Ovary (tissue), 9 donors: ENCODE data around the gene MCOLN3. TPM values are rescaled to one million over a fixed set of nuclear protein-coding genes. Genes with fewer than 3 reads are reported as not detected.
"Not testable (repeated sequence)": the region's sequence is repeated elsewhere in the genome, so short reads cannot be mapped to it uniquely, and the experiment has no call there.

ENCODE experiments used
- DNase-seq, 5 donors: peaks; one replicate each; pipeline ENCODE4 v3.0.0-alpha.2; 2019 to 2020
- H3K27ac ChIP-seq, 2 donors: fragments of 200-600 bp; one replicate each; pipeline versions ENCODE4 v1.5.1 to v1.8.0; 2019 to 2022
- H3K27me3 ChIP-seq: fragments of 200-600 bp; one replicate; pipeline ENCODE4 v1.8.0; 2022
- H3K36me3 ChIP-seq: fragments of 200-600 bp; sonication (generic); one replicate; pipeline ENCODE4 v1.5.1; 2019
- H3K4me1 ChIP-seq: one replicate; pipeline ENCODE4 v1.8.1; 2013; ENCODE audit warnings: mild to moderate bottlenecking, moderate library complexity; ENCODE audit not compliant: insufficient read depth
- H3K4me3 ChIP-seq: fragments of 200-600 bp; sonication (generic); one replicate; pipeline ENCODE4 v1.5.1; 2017
- H3K9me3 ChIP-seq, 2 donors: fragments of 200-600 bp in 1 of 2; sonication (generic) in 1 of 2; one replicate each; pipeline versions ENCODE4 v1.5.1 to v1.8.1; 2013 to 2019; ENCODE audit warnings: mild to moderate bottlenecking in 1 of 2, moderate library complexity in 1 of 2
- EP300 ChIP-seq: sonication (generic); formaldehyde crosslinking; IDR thresholded peaks from one replicate; pipeline ENCODE4 v1.6.1; 2017; ENCODE audit warnings: antibody characterized with exemption
- POLR2A ChIP-seq: fragments of 450-650 bp; IDR thresholded peaks from one replicate; pipeline ENCODE4 v1.6.1; 2017; ENCODE audit warnings: antibody characterized with exemption, mild to moderate bottlenecking, moderate library complexity
- WGBS, 3 donors: extraction: QIAGEN DNeasy Blood & Tissue Kit in 1 of 3; methylation state at CpG; one replicate each; pipeline versions ENCODE4 v1.1.5 to v1.1.7; 2013 to 2017; 5-methylcytosine and 5-hydroxymethylcytosine counted together
- intact Hi-C, 4 donors: fragments of 100-400 bp; cut with DNase I; formaldehyde crosslinking; loops; one replicate each; pipeline versions ENCODE4 v1.11.0 to v1.15.1; 2022 to 2023
- polyA plus RNA-seq, 2 donors: library from polyadenylated mRNA; stranded (reverse); fragments of 200-250 nt in 1 of 2; fragments of 350-450 nt in 1 of 2; fragmentation: Illumina TruSeq in 1 of 2; extraction: RNeasy Lipid Tissue Mini Kit (QIAGEN cat#74804) in 1 of 2; gene quantifications; one replicate each; pipeline ENCODE4 v1.2.3, GENCODE V29; 2013 to 2014
- total RNA-seq, 7 donors: library from RNA; depleted of rRNA in 2 of 7; stranded (reverse); fragments of >200 nt in 2 of 7; fragmentation: NEBNext Ultra II Directional in 3 of 7; extraction: Animal tissue kit (Norgen Biotek cat#: 25700) in 3 of 7; gene quantifications; one replicate each; pipeline versions ENCODE4 v1.1.0 to v1.2.4, GENCODE V29; 2016 to 2023
- TF ChIP-seq, protein P1 (sequence below), 3 donors: fragments of 450-650 bp in 2 of 3; fragments of 200-600 bp in 1 of 3; IDR thresholded peaks; one replicate each; pipeline versions ENCODE4 v1.5.1 to v1.8.0; 2016 to 2022; ENCODE audit warnings: antibody characterized with exemption in 3 of 3, mild to moderate bottlenecking in 1 of 3
- donor health status: DM: no; HTN: no; CAD: no; lungs with moderate emphysema.
- donor health status: DM: no; HTN: no; CAD: no.
- donor health status: Bipolar disorder and iron deficiency.
- donor health status: DM: yes; HTN: yes; CAD: no.
- donor health status: DM: no; HTN: no; CAD: no.
- donor health status: DM: yes; HTN: yes; CAD: no.

MCOLN3 gene
- total and polyA plus RNA-seq, 9 donors = 0.71 to 8.3 (median 3.6) TPM

DNA sequence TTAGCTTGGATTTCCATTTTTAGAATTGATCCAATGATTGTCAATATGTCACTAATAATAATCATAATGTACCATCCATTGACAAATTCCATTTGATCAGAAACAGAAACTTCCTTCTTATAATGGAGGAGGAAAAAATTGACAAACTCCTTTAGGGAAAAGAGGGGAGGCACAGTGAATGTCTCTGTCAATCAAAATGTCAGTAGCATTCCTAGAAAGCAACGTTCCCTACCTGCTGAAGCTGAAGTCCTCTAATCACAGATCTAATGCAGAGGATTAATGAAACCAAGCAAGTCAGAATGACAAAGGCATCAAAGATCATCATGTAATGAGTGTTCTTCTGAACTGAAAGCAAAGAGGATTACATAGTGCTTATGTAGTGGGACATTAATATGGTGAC is 22.4 kb downstream of the MCOLN3 start:
- H3K27ac ChIP-seq = no peak overlapping the region
- H3K27me3 ChIP-seq = no peaks in the 10 kb centered on the region
- H3K4me3 ChIP-seq = no peak overlapping the region
- H3K36me3 ChIP-seq = no peaks in the 10 kb centered on the region
- H3K4me1 ChIP-seq = no peaks in the 10 kb centered on the region
- 63 to 71% (median 69%) methylated on average over 1 of the region's 1 CpG for WGBS, 3 donors
- DNase-seq = no peak
- TF ChIP-seq POLR2A (no peak), EP300 (no peak)
- TF ChIP-seq, protein P1, sequence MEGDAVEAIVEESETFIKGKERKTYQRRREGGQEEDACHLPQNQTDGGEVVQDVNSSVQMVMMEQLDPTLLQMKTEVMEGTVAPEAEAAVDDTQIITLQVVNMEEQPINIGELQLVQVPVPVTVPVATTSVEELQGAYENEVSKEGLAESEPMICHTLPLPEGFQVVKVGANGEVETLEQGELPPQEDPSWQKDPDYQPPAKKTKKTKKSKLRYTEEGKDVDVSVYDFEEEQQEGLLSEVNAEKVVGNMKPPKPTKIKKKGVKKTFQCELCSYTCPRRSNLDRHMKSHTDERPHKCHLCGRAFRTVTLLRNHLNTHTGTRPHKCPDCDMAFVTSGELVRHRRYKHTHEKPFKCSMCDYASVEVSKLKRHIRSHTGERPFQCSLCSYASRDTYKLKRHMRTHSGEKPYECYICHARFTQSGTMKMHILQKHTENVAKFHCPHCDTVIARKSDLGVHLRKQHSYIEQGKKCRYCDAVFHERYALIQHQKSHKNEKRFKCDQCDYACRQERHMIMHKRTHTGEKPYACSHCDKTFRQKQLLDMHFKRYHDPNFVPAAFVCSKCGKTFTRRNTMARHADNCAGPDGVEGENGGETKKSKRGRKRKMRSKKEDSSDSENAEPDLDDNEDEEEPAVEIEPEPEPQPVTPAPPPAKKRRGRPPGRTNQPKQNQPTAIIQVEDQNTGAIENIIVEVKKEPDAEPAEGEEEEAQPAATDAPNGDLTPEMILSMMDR (IDR thresholded peaks at IDR 0.05) = no peak
- H3K9me3 ChIP-seq = no peaks in the 10 kb centered on the region
- intact Hi-C loops = no loop called here

DNA sequence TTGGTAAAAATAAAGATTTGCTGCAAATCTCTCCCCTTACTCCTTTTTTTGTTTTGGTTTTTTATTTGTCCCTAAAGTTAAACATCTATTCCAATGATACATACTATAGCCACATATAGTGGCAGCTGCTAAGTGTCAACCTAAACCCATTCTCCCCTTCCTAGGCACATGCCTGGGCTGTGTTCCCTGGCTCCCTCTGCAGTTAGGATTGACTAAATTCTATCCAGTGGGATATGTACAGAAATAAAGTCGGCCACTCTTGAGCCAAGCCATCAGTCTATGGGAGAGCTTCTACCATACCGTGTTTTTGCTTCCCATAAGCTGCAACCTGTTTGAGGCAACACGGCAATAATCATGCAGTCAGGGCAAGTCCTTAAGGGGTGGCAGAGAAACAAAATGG is 23.6 kb downstream of the MCOLN3 start:
- Histone ChIP-seq H3K4me1 (no peaks in the 10 kb centered on the region), H3K36me3 (no peaks in the 10 kb centered on the region), H3K9me3 (no peaks in the 10 kb centered on the region), H3K27ac (no peak overlapping the region), H3K27me3 (no peaks in the 10 kb centered on the region), H3K4me3 (no peak overlapping the region)
- DNase-seq = no peak
- 87 to 93% (median 92%) methylated on average over 3 of the region's 3 CpGs for WGBS, 3 donors
- intact Hi-C loops = loop anchor here in 1 of 4 donors (5.0 kb wide), 1 partner anchor 82 kb away; no protein-coding TSS in a partner anchor
- TF ChIP-seq EP300 (no peak), POLR2A (no peak)
- TF ChIP-seq, protein P1 (IDR thresholded peaks at IDR 0.05) = no peak

DNA sequence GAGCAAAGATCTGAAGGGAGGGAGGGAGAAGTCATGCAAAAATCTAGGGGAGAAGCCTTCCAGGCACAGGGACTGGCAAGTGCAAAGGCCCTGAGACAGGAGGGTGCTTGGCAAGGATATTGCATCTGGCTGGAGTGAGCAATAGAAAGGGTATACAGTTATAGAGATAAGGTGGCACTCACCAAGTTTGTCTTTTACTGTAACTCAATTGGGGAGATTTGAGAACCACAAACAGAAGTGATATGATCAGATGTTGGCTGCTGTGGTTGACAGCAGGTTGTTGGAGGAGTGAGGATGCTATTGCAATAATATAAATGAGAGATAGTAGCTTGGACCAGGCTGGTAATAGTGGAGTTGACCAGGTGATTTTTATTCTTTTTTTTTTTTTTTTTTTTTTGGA is 25.6 kb downstream of the MCOLN3 start:
- H3K4me1 ChIP-seq = no peaks in the 10 kb centered on the region
- TF ChIP-seq POLR2A = no peak
- TF ChIP-seq, protein P1 (IDR thresholded peaks at IDR 0.05) = no peak
- TF ChIP-seq EP300 = no peak
- H3K9me3 ChIP-seq = no peaks in the 10 kb centered on the region
- H3K36me3 ChIP-seq = no peaks in the 10 kb centered on the region
- DNase-seq = no peak
- no peaks in the 10 kb centered on the region for H3K27me3 ChIP-seq
- intact Hi-C loops = loop anchor here in 1 of 4 donors (5.0 kb wide), 1 partner anchor 80 kb away; no protein-coding TSS in a partner anchor
- H3K27ac ChIP-seq = no peak overlapping the region
- H3K4me3 ChIP-seq = no peak overlapping the region

GRCh38 chr1:85019994-85020393 is 28.3 kb downstream of the MCOLN3 start:
- Histone ChIP-seq H3K27me3 (no peaks in the 10 kb centered on the region), H3K9me3 (no peaks in the 10 kb centered on the region), H3K36me3 (no peaks in the 10 kb centered on the region), H3K4me1 (no peaks in the 10 kb centered on the region), H3K27ac (no peak overlapping the region), H3K4me3 (no peak overlapping the region)
- intact Hi-C loops = loop anchor here in 1 of 4 donors (5.0 kb wide), 1 partner anchor 78 kb away; no protein-coding TSS in a partner anchor
- no peak for TF ChIP-seq POLR2A
- DNase-seq = no peak
- 73 to 75% (median 75%) methylated on average over 4 of the region's 4 CpGs for WGBS, 3 donors

- Histone ChIP-seq H3K4me3 (no peak overlapping the region), H3K27me3 (no peaks in the 10 kb centered on the region), H3K4me1 (no peaks in the 10 kb centered on the region), H3K36me3 (no peaks in the 10 kb centered on the region), H3K27ac (no peak overlapping the region), H3K9me3 (no peaks in the 10 kb centered on the region)
- intact Hi-C loops = no loop called here
- no peak for DNase-seq
- WGBS, 3 donors = 90 to 93% (median 90%) methylated on average over 1 of the region's 1 CpG
- TF ChIP-seq, protein P1 (IDR thresholded peaks at IDR 0.05) = no peak
- no peak for TF ChIP-seq EP300
- no peak for TF ChIP-seq POLR2A
These were observed 32.5 kb downstream of the MCOLN3 start for GRCh38 chr1:85015826-85016225.

GRCh38 chr1:85005641-85006040 is 42.7 kb downstream of the MCOLN3 start:
- H3K36me3 ChIP-seq, H3K27ac ChIP-seq, H3K9me3 ChIP-seq, H3K27me3 ChIP-seq, intact Hi-C loops, H3K4me1 ChIP-seq, H3K4me3 ChIP-seq, DNase-seq: not testable (repeated sequence)
- 75 to 97% (median 85%) methylated on average over 1 of the region's 1 CpG for WGBS, 3 donors
